Activated naive CD4-positive, alpha-beta T cell treated with anti-CD3 and anti-CD28 coated beads for 36 hours (primary cell): ENCODE results near the gene HLTF. TPM values are rescaled to one million over a fixed set of nuclear protein-coding genes. Genes with fewer than 3 reads are reported as not detected.

Experiments used
- CTCF ChIA-PET: fragments of 350-600 bp; sonication (Branson Sonifier 250); formaldehyde crosslinking; loops from one replicate; lab custom pipeline; 2021; ENCODE audit warnings: antibody characterized with exemption; lab: Charles Lee
- DNase-seq: peaks from one replicate; pipeline ENCODE4 v3.0.0-alpha.2; 2020
- H3K27ac Mint-ChIP-seq: one replicate; pipeline ENCODE4 v1.8.0; 2021; ENCODE audit warnings: mild to moderate bottlenecking, mixed read lengths
- H3K27me3 Mint-ChIP-seq: one replicate; pipeline ENCODE4 v1.8.0; 2021; ENCODE audit warnings: low read depth, mixed read lengths
- H3K36me3 Mint-ChIP-seq: one replicate; pipeline ENCODE4 v1.8.0; 2021; ENCODE audit warnings: low read depth, mixed read lengths
- H3K4me1 Mint-ChIP-seq: one replicate; pipeline ENCODE4 v1.8.0; 2021; ENCODE audit warnings: low read depth, mixed read lengths
- H3K4me3 Mint-ChIP-seq: one replicate; pipeline ENCODE4 v1.8.0; 2021; ENCODE audit warnings: mild to moderate bottlenecking, moderate library complexity, mixed read lengths
- H3K9me3 Mint-ChIP-seq: one replicate; pipeline ENCODE4 v1.8.0; 2021; ENCODE audit warnings: mixed read lengths
- intact Hi-C: fragments of 100-400 bp; cut with micrococcal nuclease; formaldehyde crosslinking; loops from one replicate; pipeline ENCODE4 v1.15.1; 2023
- total RNA-seq, 2 experiments: library from RNA; stranded (reverse); gene quantifications; one replicate each; pipeline ENCODE4 v1.2.3, GENCODE V29; 2021

Gene HLTF
- total RNA-seq, 2 experiments from 2014 or later, result 22.0 to 22.6 TPM

DNA sequence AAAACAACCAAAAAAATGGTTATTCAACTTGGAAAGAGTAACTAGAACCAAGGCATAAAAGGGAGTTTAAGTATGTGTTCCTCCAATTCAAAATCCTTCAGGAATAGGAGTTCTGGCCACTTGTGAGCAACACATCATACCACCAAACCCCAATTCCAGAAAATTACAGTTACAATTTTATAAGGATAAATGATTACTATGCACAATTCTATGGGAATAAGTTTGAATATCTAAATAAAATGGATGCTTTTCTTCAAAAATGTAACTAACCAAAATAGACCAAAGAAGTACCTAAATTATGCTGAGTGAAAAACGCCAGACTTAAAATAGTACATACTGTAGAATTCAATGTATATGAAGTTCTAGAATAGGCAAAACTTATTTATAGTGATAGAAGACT lies 4.6 kb downstream of the HLTF start:
- intact Hi-C loops, result loop anchor here (1.0 kb wide), 1 partner anchor 8 kb away; no protein-coding TSS in a partner anchor
- Mint-ChIP-seq H3K27me3 (no peaks in the 10 kb centered on the region), H3K4me3 (no peak overlapping the region), H3K4me1 (peaks cover 14% of the 10 kb centered on the region), H3K9me3 (no peaks in the 10 kb centered on the region), H3K27ac (no peak overlapping the region), H3K36me3 (peaks cover 15% of the 10 kb centered on the region)
- CTCF ChIA-PET, result interaction anchor here (0.7 kb wide), 1 partner anchor 175 kb away, joined by 3 read pairs; no protein-coding TSS in a partner anchor
- DNase-seq, result no peak

DNA sequence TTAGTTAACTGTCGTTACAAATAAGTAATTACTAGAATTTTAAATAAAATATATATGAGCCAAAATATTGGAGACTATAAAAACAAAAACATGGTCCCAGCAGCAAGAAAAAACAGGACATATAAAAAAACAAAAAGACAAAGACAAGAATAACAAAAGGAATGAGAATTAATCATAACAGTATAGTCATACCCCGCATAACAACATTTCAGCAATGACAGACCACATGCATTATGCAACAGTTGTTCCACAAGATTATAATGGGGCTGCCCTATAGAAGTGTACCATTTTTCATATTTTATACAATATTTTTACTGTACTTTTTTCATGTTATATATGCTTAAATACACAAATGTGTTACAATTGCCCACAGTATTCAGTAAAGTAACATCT lies 5.6 kb downstream of the HLTF start:
- no peaks in the 10 kb centered on the region for H3K9me3 Mint-ChIP-seq
- CTCF ChIA-PET, result interaction anchor here (0.6 kb wide), 1 partner anchor 534 kb away, joined by 3 read pairs; no protein-coding TSS in a partner anchor
- intact Hi-C loops, result loop anchor here (1.0 kb wide), 1 partner anchor 7 kb away; no protein-coding TSS in a partner anchor
- no peak overlapping the region for H3K4me3 Mint-ChIP-seq
- H3K27ac Mint-ChIP-seq, result no peak overlapping the region
- H3K36me3 Mint-ChIP-seq, result peaks cover 15% of the 10 kb centered on the region
- DNase-seq, result no peak
- peaks cover 12% of the 10 kb centered on the region for H3K4me1 Mint-ChIP-seq
- no peaks in the 10 kb centered on the region for H3K27me3 Mint-ChIP-seq

DNA sequence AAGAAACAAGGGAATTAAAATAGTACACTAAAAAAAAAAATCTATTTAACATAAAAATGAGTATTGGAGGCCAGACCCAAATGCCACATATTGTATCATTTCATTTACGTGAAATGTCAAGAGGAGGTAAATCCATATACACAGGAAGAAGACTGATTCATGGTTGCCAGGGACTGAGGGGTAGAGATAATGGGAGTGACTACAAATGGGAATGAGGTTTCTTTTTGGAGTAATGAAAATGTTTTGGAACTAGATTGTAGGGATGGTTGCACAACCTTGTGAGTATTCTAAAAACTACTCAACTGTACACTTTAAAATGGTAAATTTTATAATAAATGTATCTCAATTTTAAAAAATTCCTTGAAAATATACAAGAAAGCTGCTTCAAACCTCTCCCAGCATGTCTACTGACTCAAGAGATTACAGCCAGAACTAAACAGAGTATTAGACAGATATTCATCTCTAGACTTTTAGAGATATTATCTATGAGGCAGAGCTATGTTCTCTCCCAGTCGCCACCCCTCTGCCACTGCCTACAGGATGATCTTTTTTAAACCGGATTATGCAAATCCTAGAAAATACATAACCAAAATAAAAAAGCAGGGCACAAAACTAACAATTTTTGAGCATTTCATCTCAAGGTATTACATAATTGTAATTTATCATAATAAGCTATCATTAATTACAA lies 6.2 kb downstream of the HLTF start:
- CTCF ChIA-PET, result interaction anchor here (0.6 kb wide), 1 partner anchor 533 kb away, joined by 3 read pairs; no protein-coding TSS in a partner anchor
- Mint-ChIP-seq H3K36me3 (peaks cover 15% of the 10 kb centered on the region), H3K4me3 (no peak overlapping the region), H3K9me3 (no peaks in the 10 kb centered on the region), H3K4me1 (peaks cover 9% of the 10 kb centered on the region), H3K27me3 (no peaks in the 10 kb centered on the region), H3K27ac (no peak overlapping the region)
- no peak for DNase-seq
- intact Hi-C loops, result no loop called here

- Mint-ChIP-seq H3K4me1 (no peaks in the 10 kb centered on the region), H3K36me3 (peaks cover 12% of the 10 kb centered on the region), H3K4me3 (no peak overlapping the region), H3K27ac (no peak overlapping the region), H3K27me3 (no peaks in the 10 kb centered on the region), H3K9me3 (no peaks in the 10 kb centered on the region)
- intact Hi-C loops, result no loop called here
- DNase-seq, result no peak
- CTCF ChIA-PET, result interaction anchor here (0.8 kb wide), 1 partner anchor 87 kb away, joined by 3 read pairs; no protein-coding TSS in a partner anchor
Measured at GRCh38 chr3:149077628-149078027, 8.7 kb downstream of the HLTF start.

DNA sequence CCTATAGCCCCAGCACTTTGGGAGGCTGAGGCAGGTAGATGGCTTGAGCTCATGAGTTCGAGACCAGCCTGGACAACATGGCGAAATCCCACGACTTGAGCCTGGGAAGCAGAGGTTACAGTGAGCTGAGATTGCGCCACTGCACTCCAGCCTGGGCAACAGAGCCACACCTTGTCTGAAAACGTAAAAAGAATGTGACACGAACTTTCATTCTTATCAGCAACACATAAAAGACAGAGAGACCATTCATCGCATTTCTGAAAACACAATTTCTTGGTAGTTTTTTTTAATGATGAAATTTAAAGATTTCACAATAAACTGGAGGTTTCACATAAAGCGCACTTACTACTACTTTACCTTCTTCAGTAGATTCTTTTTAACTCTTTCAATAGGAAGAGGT lies 18.4 kb downstream of the HLTF start:
- no peak overlapping the region for H3K4me3 Mint-ChIP-seq
- no peaks in the 10 kb centered on the region for H3K9me3 Mint-ChIP-seq
- H3K27ac Mint-ChIP-seq, result no peak overlapping the region
- no peaks in the 10 kb centered on the region for H3K27me3 Mint-ChIP-seq
- H3K36me3 Mint-ChIP-seq, result peaks cover 15% of the 10 kb centered on the region
- CTCF ChIA-PET, result no interaction called here
- intact Hi-C loops, result no loop called here
- no peaks in the 10 kb centered on the region for H3K4me1 Mint-ChIP-seq
- no peak for DNase-seq

GRCh38 chr3:149061776-149062175 lies 24.6 kb downstream of the HLTF start:
- Mint-ChIP-seq H3K4me3 (no peak overlapping the region), H3K27me3 (no peaks in the 10 kb centered on the region), H3K4me1 (no peaks in the 10 kb centered on the region), H3K36me3 (peaks cover 19% of the 10 kb centered on the region), H3K27ac (no peak overlapping the region), H3K9me3 (no peaks in the 10 kb centered on the region)
- CTCF ChIA-PET, result no interaction called here
- intact Hi-C loops, result no loop called here
- DNase-seq, result no peak

DNA sequence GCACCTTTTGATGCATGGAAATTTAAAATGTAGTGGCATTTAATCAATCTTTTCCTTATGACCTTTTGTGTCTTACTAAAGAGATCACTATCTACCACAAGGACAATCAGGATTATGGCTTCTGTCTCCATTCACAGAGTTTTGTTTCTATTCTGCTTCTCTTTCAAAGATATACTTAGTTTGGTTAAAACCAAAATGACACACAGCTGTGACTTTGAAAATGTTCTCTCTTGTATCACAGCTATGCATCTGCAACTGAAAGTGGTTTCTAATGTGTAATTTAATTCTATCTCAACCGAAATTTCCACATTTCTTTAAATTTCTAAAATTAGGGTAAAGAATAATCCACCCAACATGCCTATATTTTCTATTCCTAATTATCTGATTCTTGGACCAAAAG lies 27.7 kb downstream of the HLTF start:
- CTCF ChIA-PET, result no interaction called here
- Mint-ChIP-seq H3K27ac (no peak overlapping the region), H3K4me1 (no peaks in the 10 kb centered on the region), H3K27me3 (no peaks in the 10 kb centered on the region), H3K4me3 (no peak overlapping the region), H3K36me3 (peaks cover 35% of the 10 kb centered on the region), H3K9me3 (no peaks in the 10 kb centered on the region)
- no peak for DNase-seq
- intact Hi-C loops, result no loop called here

- intact Hi-C loops, result no loop called here
- peaks cover 36% of the 10 kb centered on the region for H3K36me3 Mint-ChIP-seq
Measured at GRCh38 chr3:149058198-149058597, 28.1 kb downstream of the HLTF start.

DNA sequence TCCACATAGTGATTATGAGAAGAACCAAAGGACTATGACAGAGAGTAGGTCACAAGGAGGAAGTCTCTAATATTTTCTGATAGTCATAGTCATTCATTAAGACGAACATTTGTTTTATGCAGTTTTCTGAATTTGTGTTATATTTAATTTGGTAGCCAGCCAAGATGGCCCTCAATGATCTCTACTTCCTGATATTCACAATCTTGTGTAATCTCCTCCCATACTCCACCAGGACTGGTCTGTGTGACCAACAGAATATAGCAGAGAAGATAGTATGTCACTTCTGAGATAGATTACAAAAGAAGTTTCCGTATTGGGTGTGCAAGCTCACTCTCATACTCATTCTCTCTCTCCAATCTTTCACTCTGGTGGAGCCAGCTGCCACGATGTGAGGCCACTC lies 30.8 kb downstream of the HLTF start:
- H3K36me3 Mint-ChIP-seq, result peaks cover 53% of the 10 kb centered on the region
- no peak overlapping the region for H3K27ac Mint-ChIP-seq
- no peaks in the 10 kb centered on the region for H3K27me3 Mint-ChIP-seq
- H3K4me1 Mint-ChIP-seq, result no peaks in the 10 kb centered on the region
- CTCF ChIA-PET, result no interaction called here
- H3K4me3 Mint-ChIP-seq, result no peak overlapping the region
- intact Hi-C loops, result no loop called here
- DNase-seq, result no peak
- H3K9me3 Mint-ChIP-seq, result no peaks in the 10 kb centered on the region

More at GRCh38 chr3:149058198-149058597, 28.1 kb downstream of the HLTF start:
- no peak for DNase-seq
- H3K4me1 Mint-ChIP-seq, result no peaks in the 10 kb centered on the region
- H3K9me3 Mint-ChIP-seq, result no peaks in the 10 kb centered on the region
- CTCF ChIA-PET, result interaction anchor here (1.0 kb wide), 1 partner anchor 204 kb away, joined by 3 read pairs; no protein-coding TSS in a partner anchor
- no peak overlapping the region for H3K27ac Mint-ChIP-seq
- no peaks in the 10 kb centered on the region for H3K27me3 Mint-ChIP-seq
- H3K4me3 Mint-ChIP-seq, result no peak overlapping the region

- no peaks in the 10 kb centered on the region for H3K27me3 Mint-ChIP-seq
Measured at GRCh38 chr3:149044339-149045083, 41.8 kb downstream of the HLTF start.

DNA sequence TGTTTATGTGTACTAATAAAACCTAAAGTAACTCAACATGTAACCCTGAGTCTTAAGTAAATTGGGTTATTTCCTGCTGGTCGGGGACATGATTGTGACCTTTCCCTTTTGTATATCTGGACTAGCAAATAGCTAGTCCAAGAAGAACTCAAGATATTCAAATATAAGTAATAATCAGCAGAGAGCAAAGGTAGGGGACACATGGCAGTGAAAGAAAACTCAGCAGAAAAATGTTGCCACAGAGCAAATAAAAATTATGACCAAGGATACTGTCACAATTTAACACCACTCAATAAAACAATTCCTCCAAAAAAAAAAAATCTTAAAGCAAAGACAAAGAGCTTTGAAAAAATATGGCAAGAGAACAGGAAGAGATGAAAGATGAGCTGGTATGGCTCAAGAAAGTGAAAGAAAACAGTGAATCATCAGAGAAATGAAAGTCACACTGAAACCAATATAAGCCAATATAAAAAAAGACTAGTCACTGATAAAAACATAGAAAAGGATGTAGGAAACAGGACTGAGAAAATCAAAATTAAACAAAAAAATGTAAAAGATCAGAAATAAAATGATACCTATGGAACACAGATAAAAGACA lies 43.4 kb downstream of the HLTF start:
- intact Hi-C loops, result loop anchor here (1.0 to 2.0 kb wide), 2 partner anchors 44 to 52 kb away; partner anchors contain the start of genes GYG1 and HLTF
- CTCF ChIA-PET, result interaction anchor here (0.7 to 1.0 kb wide), 3 partner anchors 25 to 94 kb away, joined by 3 read pairs; no protein-coding TSS in a partner anchor
- no peak for DNase-seq
- H3K27ac Mint-ChIP-seq, result no peak overlapping the region
- H3K9me3 Mint-ChIP-seq, result no peaks in the 10 kb centered on the region
- no peak overlapping the region for H3K4me3 Mint-ChIP-seq
- H3K36me3 Mint-ChIP-seq, result peaks cover 27% of the 10 kb centered on the region
- H3K4me1 Mint-ChIP-seq, result peaks cover 15% of the 10 kb centered on the region
- H3K27me3 Mint-ChIP-seq, result no peaks in the 10 kb centered on the region

More at GRCh38 chr3:149044339-149045083, 41.8 kb downstream of the HLTF start:
- Mint-ChIP-seq H3K4me3 (no peak overlapping the region), H3K36me3 (peaks cover 24% of the 10 kb centered on the region), H3K27ac (no peak overlapping the region), H3K4me1 (peaks cover 15% of the 10 kb centered on the region), H3K9me3 (no peaks in the 10 kb centered on the region)
- intact Hi-C loops, result no loop called here
- no peak for DNase-seq
- CTCF ChIA-PET, result no interaction called here

DNA sequence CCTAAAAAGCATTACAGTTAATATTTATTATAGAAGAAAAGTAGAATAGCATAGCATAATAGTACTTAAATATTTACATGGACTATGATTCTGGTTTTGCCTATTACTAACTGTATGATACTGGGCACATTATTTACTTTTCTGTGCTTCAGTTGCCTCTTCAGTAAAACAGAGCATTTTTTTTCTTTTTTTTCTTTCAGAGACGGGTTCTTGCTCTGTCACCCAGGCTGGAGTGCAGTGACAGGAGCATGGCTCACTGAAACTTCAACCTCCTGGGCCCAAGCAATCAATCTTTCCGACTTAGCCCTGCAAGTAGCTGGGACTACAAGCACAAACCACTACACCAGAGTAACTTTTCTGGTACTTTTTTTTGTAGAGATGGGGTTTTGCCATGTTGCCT lies 48.0 kb downstream of the HLTF start:
- no peak overlapping the region for H3K27ac Mint-ChIP-seq
- no peak for DNase-seq
- H3K27me3 Mint-ChIP-seq, result no peaks in the 10 kb centered on the region
- H3K36me3 Mint-ChIP-seq, result peaks cover 25% of the 10 kb centered on the region
- H3K9me3 Mint-ChIP-seq, result no peaks in the 10 kb centered on the region
- CTCF ChIA-PET, result no interaction called here
- no peak overlapping the region for H3K4me3 Mint-ChIP-seq
- intact Hi-C loops, result no loop called here
- peaks cover 12% of the 10 kb centered on the region for H3K4me1 Mint-ChIP-seq
